RWPE1 (cell line): ENCODE measurements around the gene TSPAN15.

Experiments
- CTCF ChIA-PET: fragments of 350-600 bp; sonication (Branson Sonifier 250); formaldehyde crosslinking; extraction: SDS; loops from one replicate; lab custom pipeline; 2021; lab: Yijun Ruan, JAX
- POLR2A ChIA-PET: fragments of 400-600 bp; formaldehyde crosslinking; extraction: SDS; loops from one replicate; lab custom pipeline; 2020; ENCODE audit warnings: antibody characterized with exemption; ENCODE audit not compliant: low non-redundant PET; lab: Yijun Ruan, JAX
- DNase-seq: peaks from one replicate; pipeline ENCODE4 v3.0.0; 2012; ENCODE audit warnings: low spot score
- H3K27ac ChIP-seq: fragments of 450-650 bp; 2 replicates; pipeline ENCODE4 v1.5.1; 2017
- TF ChIP-seq, protein P1 (sequence below): fragments of 450-650 bp; conservative IDR thresholded peaks from 2 replicates; pipeline ENCODE4 v1.5.1; 2017; ENCODE audit warnings: low read depth, mild to moderate bottlenecking

TSPAN15 gene

GRCh38 chr10:69492746-69493462 lies 41.6 kb downstream of the TSPAN15 start:
- POLR2A ChIA-PET, result no interaction called here
- no peak overlapping the region for H3K27ac ChIP-seq
- CTCF ChIA-PET, result interaction anchor here (0.6 to 1.5 kb wide), 4 partner anchors 22 to 895 kb away, joined by 3 to 6 read pairs (median 5); no protein-coding TSS in a partner anchor
- TF ChIP-seq, protein P1, sequence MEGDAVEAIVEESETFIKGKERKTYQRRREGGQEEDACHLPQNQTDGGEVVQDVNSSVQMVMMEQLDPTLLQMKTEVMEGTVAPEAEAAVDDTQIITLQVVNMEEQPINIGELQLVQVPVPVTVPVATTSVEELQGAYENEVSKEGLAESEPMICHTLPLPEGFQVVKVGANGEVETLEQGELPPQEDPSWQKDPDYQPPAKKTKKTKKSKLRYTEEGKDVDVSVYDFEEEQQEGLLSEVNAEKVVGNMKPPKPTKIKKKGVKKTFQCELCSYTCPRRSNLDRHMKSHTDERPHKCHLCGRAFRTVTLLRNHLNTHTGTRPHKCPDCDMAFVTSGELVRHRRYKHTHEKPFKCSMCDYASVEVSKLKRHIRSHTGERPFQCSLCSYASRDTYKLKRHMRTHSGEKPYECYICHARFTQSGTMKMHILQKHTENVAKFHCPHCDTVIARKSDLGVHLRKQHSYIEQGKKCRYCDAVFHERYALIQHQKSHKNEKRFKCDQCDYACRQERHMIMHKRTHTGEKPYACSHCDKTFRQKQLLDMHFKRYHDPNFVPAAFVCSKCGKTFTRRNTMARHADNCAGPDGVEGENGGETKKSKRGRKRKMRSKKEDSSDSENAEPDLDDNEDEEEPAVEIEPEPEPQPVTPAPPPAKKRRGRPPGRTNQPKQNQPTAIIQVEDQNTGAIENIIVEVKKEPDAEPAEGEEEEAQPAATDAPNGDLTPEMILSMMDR, result no peak
- DNase-seq, result no peak

- TF ChIP-seq, protein P1, result no peak
- DNase-seq, result no peak
- POLR2A ChIA-PET, result no interaction called here
- CTCF ChIA-PET, result interaction anchor here (0.6 kb wide), 1 partner anchor 47 kb away, joined by 3 read pairs; no protein-coding TSS in a partner anchor
- no peak overlapping the region for H3K27ac ChIP-seq
Measured at GRCh38 chr10:69494626-69495558, 43.6 kb downstream of the TSPAN15 start.

DNA sequence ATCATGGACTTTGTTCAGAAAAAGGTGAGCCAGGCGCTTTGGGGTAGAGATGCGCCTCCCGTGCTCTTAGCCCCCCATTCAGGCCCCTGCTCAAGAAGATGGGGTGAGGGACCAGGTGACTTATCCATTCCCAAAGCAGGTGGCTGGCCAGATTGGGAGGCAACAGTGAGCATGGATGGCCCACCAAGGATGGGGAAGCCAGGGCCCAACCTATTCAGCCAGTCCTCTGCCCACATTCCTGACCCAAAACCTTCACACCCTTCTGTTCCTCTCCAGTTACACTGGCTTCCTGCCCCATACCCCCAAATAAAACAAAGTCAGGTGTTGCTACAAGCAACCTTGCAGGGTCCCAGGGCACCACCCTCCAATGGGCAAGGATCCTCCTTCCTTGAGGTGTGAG lies 44.4 kb downstream of the TSPAN15 start:
- no peak for DNase-seq
- no peak overlapping the region for H3K27ac ChIP-seq
- POLR2A ChIA-PET, result no interaction called here
- TF ChIP-seq, protein P1, result no peak
- CTCF ChIA-PET, result no interaction called here

GRCh38 chr10:69496352-69497230 lies 45.3 kb downstream of the TSPAN15 start:
- DNase-seq, result no peak
- CTCF ChIA-PET, result interaction anchor here (0.5 to 1.1 kb wide), 3 partner anchors 19 to 617 kb away, joined by 3 to 9 read pairs (median 3); no protein-coding TSS in a partner anchor
- no peak overlapping the region for H3K27ac ChIP-seq
- POLR2A ChIA-PET, result no interaction called here
- TF ChIP-seq, protein P1, result no peak

DNA sequence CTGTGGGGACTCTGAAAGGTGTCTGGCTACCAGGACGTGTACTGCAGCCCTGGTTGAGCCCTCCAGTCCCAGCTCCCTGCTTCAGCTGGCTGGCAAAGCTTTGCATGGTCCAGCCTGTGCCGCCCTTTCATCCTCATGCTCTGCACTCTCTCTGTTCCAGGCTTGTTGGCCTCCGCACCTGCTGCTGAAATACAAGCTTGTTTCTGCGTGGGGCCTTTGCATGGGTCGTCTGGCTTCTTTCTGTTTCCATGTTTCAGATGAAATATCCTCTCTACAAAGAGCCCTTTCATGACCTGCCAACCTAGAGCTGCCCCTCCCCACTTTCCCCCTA lies 45.9 kb downstream of the TSPAN15 start:
- POLR2A ChIA-PET, result no interaction called here
- TF ChIP-seq, protein P1, result no peak

More for the DNA sequence above, 45.9 kb downstream of the TSPAN15 start:
- H3K27ac ChIP-seq, result no peak overlapping the region
- CTCF ChIA-PET, result interaction anchor here (0.6 to 1.1 kb wide), 3 partner anchors 18 to 277 kb away, joined by 3 to 9 read pairs (median 3); no protein-coding TSS in a partner anchor
- no peak for DNase-seq
